UCSD-AML1 (cell line): Measurements from ENCODE around the gene RIOK2.
"Not testable (repeated sequence)": the region's sequence is repeated elsewhere in the genome, so short reads cannot be mapped to it uniquely, and the experiment has no call there.

ENCODE experiments used
- DNase-seq: peaks from one replicate; lab custom pipeline; 2025; ENCODE audit not compliant: unreplicated experiment; lab: John Stamatoyannopoulos, UW

Gene RIOK2

GRCh38 chr5:97183100-97183929 is at the start of gene RIOK2:
RIOK2 (minus strand) TSS chr5:97183247; CDS start chr5:97183191, 56 bp downstream.
- peak; percentile 95 for DNase-seq

GRCh38 chr5:97231025-97231636 is 48.1 kb upstream of the RIOK2 start:
- no peak for DNase-seq

- DNase-seq, result no peak
Observed at GRCh38 chr5:97229688-97230285, 46.7 kb upstream of the RIOK2 start.

DNA sequence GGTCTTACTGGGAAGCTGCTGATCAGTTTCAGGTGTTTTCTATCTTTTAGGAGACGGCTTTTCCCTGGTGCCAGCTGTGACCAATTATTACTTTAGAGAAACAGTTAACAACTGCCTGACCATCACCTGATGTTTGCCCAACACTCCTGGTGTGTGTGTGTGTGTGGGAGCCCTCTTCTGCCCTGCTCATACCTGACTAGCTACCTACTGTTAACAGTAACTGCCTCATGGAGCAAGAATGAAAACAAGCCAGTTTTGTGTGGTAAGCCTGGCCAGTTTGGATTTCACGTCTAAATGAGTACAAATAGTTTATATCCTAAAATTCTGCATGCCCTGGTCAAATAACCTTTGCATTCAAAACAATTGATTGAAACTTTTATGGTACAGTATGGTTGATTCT is 46.1 kb upstream of the RIOK2 start:
- DNase-seq, result no peak

- no peak for DNase-seq
Observed at GRCh38 chr5:97225222-97225621, 42.2 kb upstream of the RIOK2 start.

DNA sequence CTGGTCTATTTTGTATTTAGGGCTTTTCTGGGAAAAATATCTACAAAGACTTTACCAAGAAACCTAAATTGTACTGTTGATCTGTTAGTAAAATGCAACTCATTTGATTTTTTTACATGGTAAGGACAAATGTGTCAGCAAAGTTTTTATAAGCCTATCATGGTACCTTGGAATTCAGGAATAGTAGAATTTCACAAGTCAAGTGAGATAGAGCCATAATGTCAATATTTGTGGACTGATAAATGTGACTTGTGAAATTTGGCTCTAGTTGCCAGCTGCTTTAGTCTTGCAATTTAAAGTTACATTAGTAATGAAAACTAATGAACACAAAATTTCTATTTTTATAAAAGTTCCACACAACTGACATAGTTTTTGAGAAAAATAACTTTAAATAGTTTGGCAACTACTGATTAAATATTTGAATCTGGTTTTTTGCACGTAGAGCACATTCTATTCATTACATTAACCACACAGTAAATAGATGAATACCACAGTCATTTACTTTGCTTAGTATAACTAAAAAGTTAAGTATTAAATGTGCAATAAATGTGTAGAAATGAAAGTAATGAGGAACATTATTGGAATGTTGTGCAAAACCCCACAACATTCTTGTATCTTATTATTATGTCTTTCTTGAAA is 41.2 kb upstream of the RIOK2 start:
- DNase-seq, result no peak

- DNase-seq, result no peak
Observed at GRCh38 chr5:97223596-97223995, 40.5 kb upstream of the RIOK2 start.

DNA sequence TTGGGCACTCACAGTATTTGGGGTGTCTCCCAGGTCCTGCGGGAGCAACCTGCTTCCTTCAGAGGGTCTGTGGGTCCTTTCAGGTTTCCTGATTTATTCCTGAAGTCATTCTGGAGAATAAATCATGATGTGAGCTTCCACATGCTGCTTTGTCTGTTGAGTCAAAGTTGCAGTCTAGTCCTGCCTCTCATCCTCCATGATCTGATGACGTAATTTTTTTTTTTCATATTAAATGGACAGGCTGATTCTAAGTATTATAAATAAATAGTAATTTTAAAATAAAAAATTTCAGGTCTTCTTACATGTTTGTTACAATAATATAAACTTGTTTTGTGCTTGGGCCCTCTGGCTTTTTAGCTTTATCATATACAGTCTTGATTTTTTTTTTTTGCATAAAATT is 26.3 kb upstream of the RIOK2 start:
- no peak for DNase-seq

DNA sequence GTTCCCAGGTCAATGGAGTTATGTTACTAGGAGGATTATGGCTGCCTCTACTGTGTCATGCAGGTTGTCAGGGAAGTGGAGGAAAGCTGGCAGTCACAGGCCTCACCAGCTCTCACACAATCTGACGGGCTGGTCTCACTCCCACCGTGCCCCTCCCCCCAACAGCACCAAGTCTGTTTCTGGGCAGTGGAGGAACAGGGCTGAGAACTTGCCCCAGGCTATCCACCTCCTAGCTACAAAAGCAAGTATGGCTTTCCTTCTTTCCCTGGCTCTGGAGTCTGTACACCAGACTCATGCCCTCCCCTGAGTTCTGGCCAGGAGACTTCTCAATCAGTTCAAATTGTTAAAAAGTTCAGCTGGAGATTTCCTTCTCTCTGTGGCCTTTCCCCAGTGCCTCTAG is 25.7 kb upstream of the RIOK2 start:
- DNase-seq, result no peak

- DNase-seq, result no peak
Observed at GRCh38 chr5:97208184-97208713, 25.2 kb upstream of the RIOK2 start.

DNA sequence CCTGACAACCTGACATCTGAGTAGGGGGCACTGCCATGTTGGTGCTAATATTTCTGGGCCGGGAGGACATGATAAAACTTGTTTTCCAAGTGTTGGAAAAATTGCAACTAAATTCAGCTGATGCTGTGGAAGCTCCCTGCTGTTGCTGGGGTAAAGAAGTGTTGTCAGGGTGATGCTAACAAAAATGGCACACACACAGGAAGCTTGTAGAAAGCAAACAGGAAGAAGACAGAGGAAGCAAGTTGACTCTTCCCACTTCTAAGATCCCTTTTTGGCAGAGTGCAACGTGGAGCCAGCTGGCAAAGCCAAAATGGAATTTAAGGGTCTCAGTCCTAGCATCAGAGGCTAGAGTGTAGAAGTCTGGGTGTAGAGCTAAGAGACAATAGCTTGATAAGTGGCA is 11.3 kb upstream of the RIOK2 start:
- peak; percentile 9 for DNase-seq

DNA sequence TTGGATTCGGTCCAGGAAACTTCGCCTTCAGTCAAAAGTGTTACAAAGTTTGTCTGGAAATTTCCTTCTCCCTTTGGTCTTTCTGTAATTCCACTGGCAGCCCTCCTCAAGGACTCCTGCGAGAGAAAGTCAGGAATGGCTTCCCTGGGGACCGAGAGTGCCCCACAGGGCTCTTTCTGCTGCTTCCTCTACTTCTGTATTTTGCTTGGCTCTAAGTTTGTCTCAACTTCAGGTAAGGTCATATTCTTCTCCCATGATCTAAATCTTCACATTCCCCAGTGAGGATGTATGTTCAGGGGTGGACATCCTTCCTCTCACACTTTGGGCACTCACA is 10.3 kb upstream of the RIOK2 start:
- DNase-seq, result no peak

DNA sequence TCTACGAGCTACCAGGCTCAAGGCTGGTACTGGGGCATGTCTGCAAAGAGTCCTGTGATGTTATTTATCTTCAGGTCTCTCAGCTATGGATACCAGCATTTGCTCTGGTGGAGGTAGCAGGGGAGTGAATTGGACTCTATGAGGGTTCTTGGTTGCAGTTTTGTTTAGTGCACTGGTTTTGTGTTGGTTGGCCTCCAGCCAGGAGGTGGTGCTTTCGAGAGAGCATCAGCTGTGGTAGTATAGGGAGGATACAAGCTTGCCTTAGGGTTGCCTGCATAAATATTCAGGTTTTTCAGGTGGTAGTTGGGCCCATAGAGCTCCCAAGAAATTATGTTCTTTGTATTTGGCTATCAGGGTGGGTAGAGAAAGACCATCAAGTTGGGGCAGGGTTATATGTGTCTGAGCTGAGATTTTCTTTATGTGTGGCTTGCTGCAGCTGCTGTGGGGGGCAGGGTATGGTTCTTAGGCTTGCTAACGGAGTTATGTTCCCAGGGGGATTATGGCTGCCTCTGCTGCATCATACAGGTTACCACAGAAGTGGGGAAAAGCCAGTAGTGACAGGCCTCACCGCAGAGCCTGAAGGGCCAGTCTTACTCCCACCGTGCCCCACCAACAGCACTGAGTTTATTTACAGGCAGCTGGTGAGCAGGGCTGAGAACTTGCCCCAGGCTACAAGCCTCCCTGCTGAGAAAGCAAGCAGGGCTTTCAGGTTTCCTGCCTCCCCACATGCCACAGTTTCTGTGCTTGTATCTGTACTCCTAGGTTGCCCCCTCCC is 9.7 kb upstream of the RIOK2 start:
- DNase-seq, result no peak

- DNase-seq, result no peak
Observed at GRCh38 chr5:97191893-97192292, 8.8 kb upstream of the RIOK2 start.

DNA sequence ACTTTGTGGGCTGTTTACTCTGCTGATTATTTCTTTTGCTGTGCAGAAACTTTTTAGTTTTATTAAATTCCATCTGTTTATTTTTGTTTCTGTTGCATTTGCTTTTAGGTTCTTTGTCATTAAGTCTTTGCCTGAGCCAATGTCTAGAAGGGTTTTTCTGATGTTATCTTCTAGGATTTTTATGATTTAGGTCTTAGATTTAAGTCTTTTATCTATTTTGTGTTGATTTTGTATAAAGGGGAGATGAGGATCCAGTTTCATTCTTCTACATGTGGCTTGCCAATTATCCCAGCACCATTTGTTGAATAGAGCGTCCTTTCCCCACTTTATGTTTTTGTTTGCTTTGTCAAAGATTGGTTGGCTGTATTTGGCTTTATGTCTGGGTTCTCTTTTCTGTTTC is 6.5 kb upstream of the RIOK2 start:
- not testable (repeated sequence) for DNase-seq

DNA sequence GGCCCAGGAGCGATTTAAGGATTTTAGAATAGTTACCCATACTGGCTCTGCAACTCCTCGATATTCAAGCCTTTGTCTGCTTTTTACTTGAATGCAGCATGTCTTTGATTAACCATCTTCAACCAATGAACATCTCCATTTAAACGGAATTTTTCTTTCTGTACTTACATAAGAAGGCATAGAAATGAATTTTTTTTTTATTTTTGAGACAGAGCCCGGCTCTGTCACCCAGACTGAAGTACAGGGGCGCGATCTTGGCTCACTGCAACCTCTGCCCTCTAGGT is 825 bp upstream of the RIOK2 start:
- no peak for DNase-seq

- peak; percentile 42 for DNase-seq
Observed at GRCh38 chr5:97182571-97183099, 412 bp downstream of the RIOK2 start.

- no peak for DNase-seq
Observed at GRCh38 chr5:97181856-97182545, 1.0 kb downstream of the RIOK2 start.

- DNase-seq, result not testable (repeated sequence)
Observed at GRCh38 chr5:97179457-97179856, 3.6 kb downstream of the RIOK2 start.

DNA sequence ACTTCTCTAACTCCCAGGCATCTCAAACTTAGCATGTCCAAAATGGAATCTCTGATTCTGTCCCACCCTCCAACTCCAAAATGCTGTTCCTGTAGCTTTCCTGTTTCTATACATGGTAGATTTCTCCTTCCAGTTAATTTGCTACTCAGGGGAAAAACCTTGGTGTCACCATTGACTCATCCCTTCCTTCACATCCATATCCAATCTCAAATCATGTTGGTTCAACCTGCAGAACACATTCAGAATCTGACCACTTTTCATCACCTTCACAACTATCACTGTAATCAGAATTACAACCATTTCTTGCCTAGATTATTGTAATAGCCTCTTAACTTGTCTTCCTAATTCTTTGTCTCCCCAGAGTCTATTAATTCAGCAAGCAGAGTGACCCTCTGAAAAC is 10.8 kb downstream of the RIOK2 start:
- DNase-seq, result no peak
